WTC11 (cell line): ENCODE results near the gene NPDC1. TPM values are rescaled to one million over a fixed set of nuclear protein-coding genes. Genes with fewer than 3 reads are reported as not detected.

Experiments used
- ATAC-seq: fragments of 200-7000 bp; cut with Tn5 transposase; 2 replicates; pipeline ENCODE4 v1.10.0; 2021; ENCODE audit warnings: mild to moderate bottlenecking, moderate library complexity
- CTCF ChIA-PET: fragments of 300-600 bp; sonication (Branson Sonifier 250); formaldehyde crosslinking; loops from one replicate; lab custom pipeline; 2021; ENCODE audit warnings: antibody characterized with exemption; lab: Charles Lee
- POLR2A ChIA-PET: fragments of 350-600 bp; sonication (Branson Sonifier 250); formaldehyde crosslinking; loops from one replicate; lab custom pipeline; 2021; ENCODE audit warnings: antibody characterized with exemption; lab: Charles Lee
- DNase-seq: peaks from one replicate; pipeline ENCODE4 v3.0.0; 2021; ENCODE audit warnings: low spot score
- H3K27ac Mint-ChIP-seq: 2 replicates; pipeline ENCODE4 v1.8.0; 2021; ENCODE audit warnings: mixed read lengths
- H3K27me3 Mint-ChIP-seq: 2 replicates; pipeline ENCODE4 v1.8.0; 2021; ENCODE audit warnings: low read depth, mild to moderate bottlenecking, moderate library complexity, mixed read lengths
- H3K36me3 Mint-ChIP-seq: 2 replicates; pipeline ENCODE4 v1.8.0; 2021; ENCODE audit warnings: mixed read lengths
- H3K4me1 Mint-ChIP-seq: 2 replicates; pipeline ENCODE4 v1.8.0; 2022; ENCODE audit warnings: mixed read lengths
- H3K4me3 Mint-ChIP-seq: 2 replicates; pipeline ENCODE4 v1.8.0; 2021; ENCODE audit warnings: mild to moderate bottlenecking, moderate library complexity, mixed read lengths
- H3K9me3 Mint-ChIP-seq: 2 replicates; pipeline ENCODE4 v1.8.0; 2021; ENCODE audit warnings: mixed read lengths
- ARID4B ChIP-seq: sonication (generic); formaldehyde crosslinking; IDR thresholded peaks from 2 replicates; pipeline ENCODE4 v1.8.0; 2023; ENCODE audit warnings: missing genetic modification reagents, mild to moderate bottlenecking, borderline replicate concordance
- CREB1 ChIP-seq: sonication (generic); formaldehyde crosslinking; IDR thresholded peaks from 2 replicates; pipeline ENCODE4 v1.8.0; 2023; ENCODE audit warnings: mild to moderate bottlenecking, missing genetic modification reagents
- ESRRA ChIP-seq: sonication (generic); formaldehyde crosslinking; IDR thresholded peaks from 2 replicates; pipeline ENCODE4 v1.8.1; 2022; ENCODE audit warnings: mild to moderate bottlenecking, missing genetic modification reagents, borderline replicate concordance
- MXD4 ChIP-seq: fragments of 250-450 bp; sonication (Bioruptor Pico); IDR thresholded peaks from 2 replicates; pipeline ENCODE4 v1.8.0; 2021; ENCODE audit warnings: mild to moderate bottlenecking, moderate library complexity, borderline replicate concordance
- NR1H2 ChIP-seq: sonication (generic); formaldehyde crosslinking; IDR thresholded peaks from 2 replicates; pipeline ENCODE4 v1.9.0; 2021; ENCODE audit warnings: mild to moderate bottlenecking, moderate library complexity, missing genetic modification reagents
- ZBTB43 ChIP-seq: sonication (generic); formaldehyde crosslinking; IDR thresholded peaks from 2 replicates; pipeline ENCODE4 v1.8.1; 2023; ENCODE audit warnings: mild to moderate bottlenecking, missing genetic modification reagents
- ZNF121 ChIP-seq: sonication (generic); formaldehyde crosslinking; IDR thresholded peaks from 2 replicates; pipeline ENCODE4 v1.8.0; 2023; ENCODE audit warnings: missing genetic modification reagents
- ZNF396 ChIP-seq: fragments of 250-450 bp; sonication (Bioruptor Pico); IDR thresholded peaks from 2 replicates; pipeline ENCODE4 v1.8.0; 2021; ENCODE audit warnings: mild to moderate bottlenecking, moderate library complexity, borderline replicate concordance
- ZNF532 ChIP-seq: fragments of 250-450 bp; sonication (Bioruptor Pico); IDR thresholded peaks from 2 replicates; pipeline ENCODE4 v1.9.0; 2021; ENCODE audit warnings: mild to moderate bottlenecking, borderline replicate concordance
- ZSCAN18 ChIP-seq: fragments of 250-450 bp; sonication (Bioruptor Pico); IDR thresholded peaks from 2 replicates; pipeline ENCODE4 v2.1.2; 2022; ENCODE audit warnings: mild to moderate bottlenecking, moderate library complexity
- total RNA-seq: library from RNA; stranded (reverse); gene quantifications from 3 replicates; pipeline ENCODE4 v1.2.3, GENCODE V29; 2021

The NPDC1 gene
- total RNA-seq, 1 experiment from 2014 or later, result 64.3 TPM

DNA sequence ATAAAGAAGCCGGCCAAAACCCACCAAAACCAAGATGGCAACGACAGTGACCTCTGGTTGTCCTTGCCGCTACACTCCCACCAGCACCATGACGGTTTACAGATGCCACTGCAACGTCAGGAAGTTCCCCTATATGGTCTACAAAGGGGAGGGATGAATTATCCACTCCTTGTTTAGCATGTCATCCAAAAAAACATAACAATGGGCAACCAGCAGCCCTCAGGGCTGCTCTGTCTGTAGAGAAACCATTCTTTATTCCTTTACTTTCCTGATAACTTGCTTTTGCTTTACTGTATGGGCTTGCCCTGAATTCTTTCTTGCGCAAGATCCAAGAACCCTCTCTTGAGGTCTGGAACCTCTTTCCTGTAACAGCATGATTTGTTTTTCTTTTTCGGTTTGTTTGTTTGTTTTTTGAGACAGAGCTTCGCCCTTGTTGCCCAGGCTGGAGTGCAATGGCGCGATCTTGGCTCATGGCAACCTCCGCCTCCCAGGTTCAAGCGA lies 29.3 kb upstream of the NPDC1 start:
- Mint-ChIP-seq H3K9me3 (no peaks in the 10 kb centered on the region), H3K4me3 (peak overlapping the region; percentile 24; the same call in 1 of the 2 replicates), H3K27ac (peak overlapping the region; percentile 86), H3K36me3 (no peaks in the 10 kb centered on the region), H3K4me1 (peaks cover 24% of the 10 kb centered on the region), H3K27me3 (peaks cover 36% of the 10 kb centered on the region)
- ATAC-seq (no peak), DNase-seq (no peak)
- CTCF ChIA-PET, result interaction anchor here (0.5 to 3.8 kb wide), 6 partner anchors 11 to 261 kb away, joined by 3 to 23 read pairs (median 6); partner anchors contain the start of gene NPDC1
- POLR2A ChIA-PET, result no interaction called here
- TF ChIP-seq CREB1 (CRISPR knock-in tag) (no peak), ZNF121 (no peak), ESRRA (CRISPR knock-in tag) (peak; percentile 79; the same call in 1 of the 2 replicates), ZBTB43 (CRISPR knock-in tag) (no peak), NR1H2 (CRISPR knock-in tag) (no peak)

- H3K4me3 Mint-ChIP-seq, result no peak overlapping the region; the same call in 1 of the 2 replicates
- TF ChIP-seq MXD4 (CRISPR knock-in tag) (0 out of 2 replicates have a peak, but pooled peaks have one; percentile 45), ZNF532 (CRISPR knock-in tag) (0 out of 2 replicates have a peak, but pooled peaks have one; percentile 28), ARID4B (CRISPR knock-in tag) (no peak), ZSCAN18 (CRISPR knock-in tag) (peak; percentile 81), ZNF396 (CRISPR knock-in tag) (0 out of 2 replicates have a peak, but pooled peaks have one; percentile 48), ZBTB43 (CRISPR knock-in tag) (no peak), NR1H2 (CRISPR knock-in tag) (no peak)
- H3K27me3 Mint-ChIP-seq, result peaks cover 31% of the 10 kb centered on the region
- ChIA-PET POLR2A (no interaction called here), CTCF (interaction anchor here (0.5 to 3.8 kb wide), 6 partner anchors 10 to 262 kb away, joined by 3 to 23 read pairs (median 6); partner anchors contain the start of gene NPDC1)
- no peaks in the 10 kb centered on the region for H3K36me3 Mint-ChIP-seq
- H3K27ac Mint-ChIP-seq, result peak overlapping the region; percentile 96
- DNase-seq (peak; percentile 62), ATAC-seq (no peak)
- no peaks in the 10 kb centered on the region for H3K9me3 Mint-ChIP-seq
- H3K4me1 Mint-ChIP-seq, result peaks cover 24% of the 10 kb centered on the region
Measured at GRCh38 chr9:137074657-137075274, 28.8 kb upstream of the NPDC1 start.
